OCI-LY7 (cell line): Measurements from ENCODE around the gene ARMH4. TPM values are rescaled to one million over a fixed set of nuclear protein-coding genes. Genes with fewer than 3 reads are reported as not detected.

Experiments
- BruUV-seq: library from RNA; stranded (reverse); fragments of 400-500 nt; replicated peaks from 2 replicates; lab custom pipeline; 2021; lab: Mats Ljungman, UMichigan
- CTCF ChIA-PET: fragments of 300-600 bp; sonication (Branson Sonifier 250); formaldehyde crosslinking; loops from one replicate; lab custom pipeline; 2022; ENCODE audit warnings: antibody characterized with exemption; ENCODE audit not compliant: unreplicated experiment; lab: Charles Lee
- POLR2A ChIA-PET: fragments of 300-600 bp; sonication (Branson Sonifier 250); formaldehyde crosslinking; loops from one replicate; lab custom pipeline; 2022; ENCODE audit warnings: antibody characterized with exemption; lab: Charles Lee
- DNase-seq: peaks from one replicate; pipeline ENCODE4 v3.0.0-alpha.2; 2015; ENCODE audit warnings: low spot score
- H2AFZ ChIP-seq: fragments of 200-600 bp; sonication (generic), shearing (Covaris generic); 2 replicates; pipeline ENCODE4 v1.6.1; 2014; ENCODE audit warnings: mild to moderate bottlenecking, antibody characterized with exemption, low read length, moderate library complexity
- H3K27ac ChIP-seq: fragments of 200-600 bp; sonication (generic); 2 replicates; pipeline ENCODE4 v1.5.1; 2014; ENCODE audit warnings: mixed run types, low read depth, mild to moderate bottlenecking, moderate library complexity, low read length, inconsistent platforms; ENCODE audit not compliant: poor library complexity, severe bottlenecking
- H3K36me3 ChIP-seq: fragments of 200-600 bp; sonication (generic); 2 replicates; pipeline ENCODE4 v1.6.1; 2014; ENCODE audit warnings: mild to moderate bottlenecking, antibody characterized with exemption, low read length, moderate library complexity, mixed read lengths; ENCODE audit not compliant: insufficient read depth
- H3K4me1 ChIP-seq: fragments of 200-600 bp; sonication (generic); 2 replicates; pipeline ENCODE4 v1.5.1; 2014; ENCODE audit warnings: mild to moderate bottlenecking, low read length; ENCODE audit not compliant: insufficient read depth, poor library complexity, severe bottlenecking
- H3K4me2 ChIP-seq: fragments of 200-600 bp; sonication (generic); 2 replicates; pipeline ENCODE4 v1.6.1; 2014; ENCODE audit warnings: mild to moderate bottlenecking, low read length
- H3K4me3 ChIP-seq: fragments of 200-600 bp; sonication (generic); 2 replicates; pipeline ENCODE4 v1.5.1; 2014; ENCODE audit warnings: mild to moderate bottlenecking, low read depth, low read length; ENCODE audit not compliant: poor library complexity, severe bottlenecking
- H3K79me2 ChIP-seq: fragments of 200-600 bp; sonication (generic); 2 replicates; pipeline ENCODE4 v1.6.1; 2016; ENCODE audit warnings: low read depth, mild to moderate bottlenecking, low read length, moderate library complexity, mixed read lengths; ENCODE audit not compliant: insufficient read depth
- H3K9me2 ChIP-seq: fragments of 200-600 bp; sonication (generic); 2 replicates; pipeline ENCODE4 v1.6.1; 2016; ENCODE audit warnings: mild to moderate bottlenecking, low read length, mixed read lengths; ENCODE audit not compliant: insufficient read depth
- H3K9me3 ChIP-seq: fragments of 200-600 bp; sonication (generic); 2 replicates; pipeline ENCODE4 v1.6.1; 2014; ENCODE audit warnings: mild to moderate bottlenecking, mixed run types, low read length, mixed read lengths
- H4K20me1 ChIP-seq: fragments of 200-600 bp; sonication (generic); 2 replicates; pipeline ENCODE4 v1.6.1; 2014; ENCODE audit warnings: mild to moderate bottlenecking, antibody characterized with exemption, low read length, moderate library complexity, mixed read lengths; ENCODE audit not compliant: insufficient read depth
- EZH2phosphoT487 ChIP-seq: fragments of 200-600 bp; sonication (generic); IDR thresholded peaks from 2 replicates; pipeline ENCODE4 v1.6.1; 2018; ENCODE audit warnings: low read depth, borderline replicate concordance, mild to moderate bottlenecking, mixed run types, antibody characterized with exemption, low read length, moderate library complexity, mixed read lengths
- intact Hi-C: fragments of 100-400 bp; cut with micrococcal nuclease; formaldehyde crosslinking; loops from one replicate; pipeline ENCODE4 v1.10.0; 2022; ENCODE audit not compliant: unreplicated experiment
- total RNA-seq, 2 experiments: library from RNA; depleted of rRNA in 1 of 2; stranded (reverse); fragments of >200 nt in 1 of 2; shearing (Covaris generic) in 1 of 2; gene quantifications; 2 replicates each; pipeline ENCODE4 v1.2.3, GENCODE V29; 2014 to 2022
- TF ChIP-seq, protein P1 (sequence below): fragments of 200-600 bp; sonication (generic); conservative IDR thresholded peaks from 2 replicates; pipeline ENCODE4 v1.5.1; 2014; ENCODE audit warnings: mild to moderate bottlenecking, antibody characterized with exemption, low read length, moderate library complexity, mixed read lengths

Gene ARMH4
- total RNA-seq, 2 experiments from 2014 or later, result 0.25 TPM; not detected in 1

- ChIA-PET POLR2A (interaction anchor here (0.6 kb wide), 1 partner anchor 74 kb away, joined by 5 read pairs; no protein-coding TSS in a partner anchor), CTCF (no interaction called here)
- Histone ChIP-seq H3K79me2 (no peaks in the 10 kb centered on the region), H2AFZ (peak overlapping the region; percentile 79; the same call in 1 of the 2 replicates), H4K20me1 (no peaks in the 10 kb centered on the region), H3K36me3 (no peaks in the 10 kb centered on the region), H3K9me2 (no peaks in the 10 kb centered on the region), H3K4me1 (peaks cover 5% of the 10 kb centered on the region), H3K4me2 (peak overlapping the region; percentile 76), H3K4me3 (peak overlapping the region; percentile 66), H3K27ac (no peak overlapping the region), H3K9me3 (no peaks in the 10 kb centered on the region)
- DNase-seq, result no peak
- TF ChIP-seq EZH2phosphoT487, result no peak
- TF ChIP-seq, protein P1, sequence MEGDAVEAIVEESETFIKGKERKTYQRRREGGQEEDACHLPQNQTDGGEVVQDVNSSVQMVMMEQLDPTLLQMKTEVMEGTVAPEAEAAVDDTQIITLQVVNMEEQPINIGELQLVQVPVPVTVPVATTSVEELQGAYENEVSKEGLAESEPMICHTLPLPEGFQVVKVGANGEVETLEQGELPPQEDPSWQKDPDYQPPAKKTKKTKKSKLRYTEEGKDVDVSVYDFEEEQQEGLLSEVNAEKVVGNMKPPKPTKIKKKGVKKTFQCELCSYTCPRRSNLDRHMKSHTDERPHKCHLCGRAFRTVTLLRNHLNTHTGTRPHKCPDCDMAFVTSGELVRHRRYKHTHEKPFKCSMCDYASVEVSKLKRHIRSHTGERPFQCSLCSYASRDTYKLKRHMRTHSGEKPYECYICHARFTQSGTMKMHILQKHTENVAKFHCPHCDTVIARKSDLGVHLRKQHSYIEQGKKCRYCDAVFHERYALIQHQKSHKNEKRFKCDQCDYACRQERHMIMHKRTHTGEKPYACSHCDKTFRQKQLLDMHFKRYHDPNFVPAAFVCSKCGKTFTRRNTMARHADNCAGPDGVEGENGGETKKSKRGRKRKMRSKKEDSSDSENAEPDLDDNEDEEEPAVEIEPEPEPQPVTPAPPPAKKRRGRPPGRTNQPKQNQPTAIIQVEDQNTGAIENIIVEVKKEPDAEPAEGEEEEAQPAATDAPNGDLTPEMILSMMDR, result no peak
- BruUV-seq, result no TSS peak
- intact Hi-C loops, result no loop called here
Observed at GRCh38 chr14:58151133-58152013, 640 bp downstream of the ARMH4 start.

- H2AFZ ChIP-seq, result no peak overlapping the region
- H3K9me2 ChIP-seq, result no peaks in the 10 kb centered on the region
- no peak overlapping the region for H3K4me2 ChIP-seq
- BruUV-seq, result no TSS peak
- no peak overlapping the region for H3K27ac ChIP-seq
- ChIA-PET CTCF (no interaction called here), POLR2A (no interaction called here)
- no peaks in the 10 kb centered on the region for H4K20me1 ChIP-seq
- intact Hi-C loops, result no loop called here
- H3K9me3 ChIP-seq, result no peaks in the 10 kb centered on the region
- no peak for DNase-seq
- no peaks in the 10 kb centered on the region for H3K36me3 ChIP-seq
- peaks cover 5% of the 10 kb centered on the region for H3K4me1 ChIP-seq
- H3K79me2 ChIP-seq, result no peaks in the 10 kb centered on the region
- no peak overlapping the region for H3K4me3 ChIP-seq
- no peak for TF ChIP-seq EZH2phosphoT487
- TF ChIP-seq, protein P1, result no peak
Observed at GRCh38 chr14:58150243-58150805, 1.7 kb downstream of the ARMH4 start.
